HepG2 (cell line): Measurements from ENCODE around the gene ACER3. TPM values are rescaled to one million over a fixed set of nuclear protein-coding genes. Genes with fewer than 3 reads are reported as not detected.

Experiments
- ATAC-seq: fragments of 200-7000 bp; cut with Tn5 transposase; 3 replicates; pipeline ENCODE4 v1.9.1; 2020; ENCODE audit warnings: mild to moderate bottlenecking, moderate library complexity
- BruUV-seq: library from RNA; stranded (reverse); fragments of 400-500 nt; replicated peaks from 2 replicates; lab custom pipeline; 2021; lab: Mats Ljungman, UMichigan
- CTCF ChIA-PET: fragments of 300-600 bp; formaldehyde crosslinking; extraction: SDS; loops from one replicate; lab custom pipeline; 2021; ENCODE audit warnings: low total read pairs, inconsistent platforms, low intra/inter-chr PET ratio; lab: Yijun Ruan, JAX
- POLR2A ChIA-PET: fragments of 350-600 bp; sonication (Branson Sonifier 250); formaldehyde crosslinking; loops from one replicate; lab custom pipeline; 2020; ENCODE audit warnings: antibody characterized with exemption, inconsistent platforms; lab: Yijun Ruan, JAX
- DNase-seq: peaks from one replicate; pipeline ENCODE4 v3.0.0-alpha.2; 2015; ENCODE audit warnings: low spot score
- FAIRE-seq: peaks from 3 replicates; lab custom pipeline; 2011; peaks lifted over from hg19 to GRCh38; lab: Jason Lieb, UNC
- H2AFZ ChIP-seq: one replicate; pipeline ENCODE4 v1.6.1; 2011; ENCODE audit warnings: low read length, inconsistent platforms
- H3K27ac ChIP-seq: fragments of 300-600 bp; 3 replicates; pipeline ENCODE4 v1.8.0; 2011; ENCODE audit warnings: mixed run types, mild to moderate bottlenecking, mixed read lengths, low read length, inconsistent platforms; ENCODE audit not compliant: insufficient read depth; ENCODE audit errors: extremely low read length
- H3K27me3 ChIP-seq, 2 experiments: fragments of 200-600 bp in 1 of 2; 2 replicates in 1 of 2; 3 replicates in 1 of 2; pipeline versions ENCODE4 v1.6.0 to v1.8.0; 2011; ENCODE audit warnings: low read length in 2 of 2, mild to moderate bottlenecking in 2 of 2, moderate library complexity in 2 of 2, inconsistent platforms in 1 of 2; ENCODE audit not compliant: insufficient read depth in 2 of 2, control insufficient read depth in 1 of 2
- H3K36me3 ChIP-seq, 2 experiments: fragments of 200-600 bp in 1 of 2; replicated peaks in 1 of 2; 2 replicates in 1 of 2; 3 replicates in 1 of 2; pipeline versions ENCODE4 v1.5.1 to v1.8.0; 2011; ENCODE audit warnings: low read length in 2 of 2, inconsistent platforms in 1 of 2; ENCODE audit not compliant: insufficient read depth in 2 of 2, control insufficient read depth in 1 of 2
- H3K4me1 ChIP-seq: 2 replicates; pipeline ENCODE4 v1.5.1; 2012; ENCODE audit warnings: low read length, inconsistent platforms; ENCODE audit not compliant: insufficient read depth
- H3K4me2 ChIP-seq: 2 replicates; pipeline ENCODE4 v1.6.0; 2011; ENCODE audit warnings: low read depth, low read length, inconsistent platforms
- H3K4me3 ChIP-seq, 3 experiments: fragments of 200-600 bp in 1 of 3; sonication (generic), shearing (Covaris generic) in 1 of 3; replicated peaks in 1 of 3; 2 replicates each; pipeline ENCODE4 v1.5.1; 2011 to 2016; ENCODE audit warnings: low read length in 3 of 3, inconsistent platforms in 2 of 3, low read depth in 2 of 3, mild to moderate bottlenecking in 2 of 3, control low read depth in 1 of 3, mixed read lengths in 1 of 3; ENCODE audit not compliant: insufficient read depth in 1 of 3
- H3K79me2 ChIP-seq: one replicate; pipeline ENCODE4 v1.6.1; 2011; ENCODE audit warnings: low read length, inconsistent platforms; ENCODE audit not compliant: insufficient read depth
- H3K9ac ChIP-seq: 2 replicates; pipeline ENCODE4 v1.6.0; 2011; ENCODE audit warnings: mild to moderate bottlenecking, low read depth, low read length, inconsistent platforms; ENCODE audit not compliant: insufficient read depth
- H3K9me3 ChIP-seq: 2 replicates; pipeline ENCODE4 v1.5.1; 2012; ENCODE audit warnings: mild to moderate bottlenecking, low read length
- H4K20me1 ChIP-seq: 2 replicates; pipeline ENCODE4 v1.6.0; 2011; ENCODE audit warnings: inconsistent platforms, mild to moderate bottlenecking, low read length, moderate library complexity; ENCODE audit not compliant: insufficient read depth
- FOSL2 ChIP-seq: sonication (generic); formaldehyde crosslinking; IDR thresholded peaks from 2 replicates; pipeline ENCODE4 v1.4.0; 2020; ENCODE audit warnings: missing genetic modification reagents
- HNRNPH1 ChIP-seq: fragments of 200-400 bp; formaldehyde crosslinking; optimal IDR thresholded peaks from 2 replicates; pipeline ENCODE3; 2017; ENCODE audit warnings: mild to moderate bottlenecking, low read depth, low read length
- KDM5A ChIP-seq: fragments of 200-600 bp; sonication (generic); IDR thresholded peaks from 2 replicates; pipeline ENCODE4 v1.7.0; 2018; ENCODE audit warnings: antibody characterized with exemption, mild to moderate bottlenecking, low read length, borderline replicate concordance
- MIER3 ChIP-seq: IDR thresholded peaks from 2 replicates; pipeline ENCODE4 v1.6.1; 2016; ENCODE audit warnings: missing compliant biosample characterization, borderline replicate concordance
- SKI ChIP-seq: fragments of 450-650 bp; IDR thresholded peaks from one replicate; pipeline ENCODE4 v1.6.1; 2018; ENCODE audit warnings: mild to moderate bottlenecking; ENCODE audit not compliant: partially characterized antibody
- ZNF337 ChIP-seq: sonication (generic); formaldehyde crosslinking; IDR thresholded peaks from 2 replicates; pipeline ENCODE4 v1.5.1; 2020; ENCODE audit warnings: missing genetic modification reagents, low read depth, mild to moderate bottlenecking, borderline replicate concordance
- ZNF562 ChIP-seq: sonication (generic); formaldehyde crosslinking; IDR thresholded peaks from 2 replicates; pipeline ENCODE4 v1.8.0; 2022; ENCODE audit warnings: missing genetic modification reagents, borderline replicate concordance
- ZNF660 ChIP-seq: sonication (generic); formaldehyde crosslinking; IDR thresholded peaks from 2 replicates; pipeline ENCODE4 v1.5.1; 2020; ENCODE audit warnings: mild to moderate bottlenecking, low read depth, missing genetic modification reagents, borderline replicate concordance
- ZNF709 ChIP-seq: sonication (generic); formaldehyde crosslinking; IDR thresholded peaks from 2 replicates; pipeline ENCODE4 v1.5.0; 2020; ENCODE audit warnings: mild to moderate bottlenecking, missing genetic modification reagents
- WGBS: methylation state at CpG from one replicate; pipeline ENCODE4 v1.1.6; 2017; ENCODE audit warnings: low lambda C conversion rate; 5-methylcytosine and 5-hydroxymethylcytosine counted together
- in situ Hi-C: cut with HindIII; loops from 2 replicates; pipeline ENCODE4 v1.10.0; 2017; ENCODE audit warnings: low pct_unique_long_range_greater_than_20kb; ENCODE audit not compliant: extremely low pct_ligation_motif_present
- intact Hi-C: fragments of 100-400 bp; cut with micrococcal nuclease; formaldehyde crosslinking; loops from one replicate; pipeline ENCODE4 v1.10.0; 2022; ENCODE audit not compliant: unreplicated experiment
- polyA plus RNA-seq, 8 experiments: library from polyadenylated mRNA; depleted of rRNA in 3 of 8; stranded (reverse) in 7 of 8; unstranded in 1 of 8; fragments of >200 nt; fragmentation: Illumina TruSeq in 4 of 8; extraction: Trizol in 4 of 8; gene quantifications; 2 replicates each; pipeline versions ENCODE4 v1.2.1 to v1.2.3, GENCODE V29; 2011 to 2016; ENCODE audit warnings: low read depth in 4 of 8, missing spikeins in 1 of 8, mixed read lengths in 1 of 8; ENCODE audit not compliant: insufficient read depth in 1 of 8
- total RNA-seq, 5 experiments: library from RNA; depleted of rRNA; stranded (reverse); fragments of >200 nt; fragmentation: Illumina TruSeq; extraction: Trizol; gene quantifications; 2 replicates each; pipeline ENCODE4 v1.2.3, GENCODE V29; 2016; ENCODE audit warnings: low read depth in 1 of 5
- TF ChIP-seq, protein P1 (sequence below): sonication (generic); formaldehyde crosslinking; IDR thresholded peaks from 2 replicates; pipeline ENCODE4 v1.5.0; 2020; ENCODE audit warnings: missing genetic modification reagents
- TF ChIP-seq, protein P2 (sequence below): sonication (generic); formaldehyde crosslinking; IDR thresholded peaks from 2 replicates; pipeline ENCODE4 v1.4.0; 2020; ENCODE audit warnings: mild to moderate bottlenecking, missing genetic modification reagents
- TF ChIP-seq, protein P3 (sequence below): IDR thresholded peaks from 2 replicates; pipeline ENCODE4 v1.6.1; 2016; ENCODE audit warnings: low read depth, control low read depth

The ACER3 gene
- total and polyA plus RNA-seq, 2 of the 13 experiments (the other 11 are each of a cell fraction or from before 2014, with no cell fraction given), result 6.0 to 9.8 TPM

DNA sequence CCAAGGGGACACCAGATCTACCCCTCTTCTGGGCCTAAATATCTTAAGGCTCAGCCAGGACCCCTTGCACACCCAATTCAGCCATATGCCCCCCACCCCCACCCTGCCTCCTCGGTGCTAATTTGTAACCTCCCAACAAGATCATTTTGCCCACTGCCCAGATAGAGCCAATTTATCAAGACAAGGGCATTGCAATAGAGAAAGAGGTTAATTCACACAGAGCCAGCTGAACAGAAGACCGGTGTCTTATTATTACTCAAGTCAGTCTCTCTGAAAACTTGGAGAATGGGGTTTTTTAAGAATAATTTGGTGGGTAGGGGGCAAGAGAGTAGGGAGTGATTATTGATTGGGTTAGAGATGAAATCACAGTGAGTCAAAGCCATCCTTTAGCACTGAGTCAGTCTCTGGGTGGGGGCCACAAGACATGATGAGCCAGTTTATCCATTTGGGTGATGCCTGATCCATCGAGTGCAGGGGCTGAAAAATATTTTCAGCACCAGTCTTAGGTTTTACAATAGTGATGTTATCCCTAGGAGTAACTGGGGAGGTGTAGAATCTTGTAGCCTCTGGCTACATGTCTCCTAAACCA, 196.2 kb downstream of the ACER3 start:
- no TSS peak for BruUV-seq
- DNase-seq (no peak), FAIRE-seq (no peak), ATAC-seq (no peak)
- Histone ChIP-seq H2AFZ (no peak overlapping the region), H3K9me3 (peaks cover 24% of the 10 kb centered on the region), H3K79me2 (no peaks in the 10 kb centered on the region), H4K20me1 (no peaks in the 10 kb centered on the region), H3K9ac (no peak overlapping the region), H3K4me3 (no peak overlapping the region), H3K36me3 (no peaks in the 10 kb centered on the region), H3K27me3 (peaks cover 1 to 13% of the 10 kb centered on the region in 2 experiments; a peak in 2 of 5 replicates), H3K4me1 (peaks cover 18% of the 10 kb centered on the region), H3K4me2 (no peak overlapping the region), H3K27ac (no peak overlapping the region)
- ChIA-PET CTCF (no interaction called here), POLR2A (no interaction called here)
- 0 out of 2 replicates have a peak, but pooled peaks have one; percentile 32 for TF ChIP-seq KDM5A
- no peak for TF ChIP-seq ZNF562
- 25% methylated on average over 3 of the region's 3 CpGs for WGBS
- in situ Hi-C loops (no loop called here), intact Hi-C loops (no loop called here)

DNA sequence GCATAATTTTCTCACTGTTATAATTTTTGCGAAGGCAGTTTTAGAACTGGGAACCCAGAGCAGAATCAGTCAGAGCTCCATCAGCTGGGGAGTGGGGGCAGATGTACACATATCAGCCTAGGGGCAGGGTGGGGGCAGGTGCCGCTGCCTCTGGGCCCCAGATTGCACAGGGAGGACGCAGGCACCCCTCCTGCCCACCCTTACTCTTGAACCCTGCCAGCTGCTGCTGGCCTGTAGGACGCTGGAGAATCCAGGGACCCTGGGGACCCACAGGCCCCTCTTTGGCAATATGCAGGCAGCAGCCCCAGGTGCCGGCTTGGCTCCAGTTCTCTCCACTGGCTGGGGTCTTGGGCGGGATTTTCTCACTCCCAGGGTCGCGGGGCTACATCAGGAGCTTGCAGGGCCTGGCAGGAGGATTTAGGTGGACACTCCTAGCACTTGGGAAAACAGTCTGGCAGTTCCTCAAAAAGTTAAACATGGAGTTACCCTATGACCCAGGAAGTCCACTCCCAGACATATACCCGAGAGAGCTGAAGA, 197.3 kb downstream of the ACER3 start:
- FAIRE-seq, result no peak
- BruUV-seq, result no TSS peak
- intact Hi-C loops, result no loop called here
- TF ChIP-seq, protein P1, sequence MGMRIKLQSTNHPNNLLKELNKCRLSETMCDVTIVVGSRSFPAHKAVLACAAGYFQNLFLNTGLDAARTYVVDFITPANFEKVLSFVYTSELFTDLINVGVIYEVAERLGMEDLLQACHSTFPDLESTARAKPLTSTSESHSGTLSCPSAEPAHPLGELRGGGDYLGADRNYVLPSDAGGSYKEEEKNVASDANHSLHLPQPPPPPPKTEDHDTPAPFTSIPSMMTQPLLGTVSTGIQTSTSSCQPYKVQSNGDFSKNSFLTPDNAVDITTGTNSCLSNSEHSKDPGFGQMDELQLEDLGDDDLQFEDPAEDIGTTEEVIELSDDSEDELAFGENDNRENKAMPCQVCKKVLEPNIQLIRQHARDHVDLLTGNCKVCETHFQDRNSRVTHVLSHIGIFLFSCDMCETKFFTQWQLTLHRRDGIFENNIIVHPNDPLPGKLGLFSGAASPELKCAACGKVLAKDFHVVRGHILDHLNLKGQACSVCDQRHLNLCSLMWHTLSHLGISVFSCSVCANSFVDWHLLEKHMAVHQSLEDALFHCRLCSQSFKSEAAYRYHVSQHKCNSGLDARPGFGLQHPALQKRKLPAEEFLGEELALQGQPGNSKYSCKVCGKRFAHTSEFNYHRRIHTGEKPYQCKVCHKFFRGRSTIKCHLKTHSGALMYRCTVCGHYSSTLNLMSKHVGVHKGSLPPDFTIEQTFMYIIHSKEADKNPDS (CRISPR knock-in tag), result no peak
- no peak for TF ChIP-seq ZNF337
- no peak for TF ChIP-seq ZNF709
- TF ChIP-seq, protein P2, sequence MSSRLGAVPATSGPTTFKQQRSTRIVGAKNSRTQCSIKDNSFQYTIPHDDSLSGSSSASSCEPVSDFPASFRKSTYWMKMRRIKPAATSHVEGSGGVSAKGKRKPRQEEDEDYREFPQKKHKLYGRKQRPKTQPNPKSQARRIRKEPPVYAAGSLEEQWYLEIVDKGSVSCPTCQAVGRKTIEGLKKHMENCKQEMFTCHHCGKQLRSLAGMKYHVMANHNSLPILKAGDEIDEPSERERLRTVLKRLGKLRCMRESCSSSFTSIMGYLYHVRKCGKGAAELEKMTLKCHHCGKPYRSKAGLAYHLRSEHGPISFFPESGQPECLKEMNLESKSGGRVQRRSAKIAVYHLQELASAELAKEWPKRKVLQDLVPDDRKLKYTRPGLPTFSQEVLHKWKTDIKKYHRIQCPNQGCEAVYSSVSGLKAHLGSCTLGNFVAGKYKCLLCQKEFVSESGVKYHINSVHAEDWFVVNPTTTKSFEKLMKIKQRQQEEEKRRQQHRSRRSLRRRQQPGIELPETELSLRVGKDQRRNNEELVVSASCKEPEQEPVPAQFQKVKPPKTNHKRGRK (CRISPR knock-in tag), result no peak
- TF ChIP-seq FOSL2, result no peak
- TF ChIP-seq MIER3, result no peak
- TF ChIP-seq, protein P3, sequence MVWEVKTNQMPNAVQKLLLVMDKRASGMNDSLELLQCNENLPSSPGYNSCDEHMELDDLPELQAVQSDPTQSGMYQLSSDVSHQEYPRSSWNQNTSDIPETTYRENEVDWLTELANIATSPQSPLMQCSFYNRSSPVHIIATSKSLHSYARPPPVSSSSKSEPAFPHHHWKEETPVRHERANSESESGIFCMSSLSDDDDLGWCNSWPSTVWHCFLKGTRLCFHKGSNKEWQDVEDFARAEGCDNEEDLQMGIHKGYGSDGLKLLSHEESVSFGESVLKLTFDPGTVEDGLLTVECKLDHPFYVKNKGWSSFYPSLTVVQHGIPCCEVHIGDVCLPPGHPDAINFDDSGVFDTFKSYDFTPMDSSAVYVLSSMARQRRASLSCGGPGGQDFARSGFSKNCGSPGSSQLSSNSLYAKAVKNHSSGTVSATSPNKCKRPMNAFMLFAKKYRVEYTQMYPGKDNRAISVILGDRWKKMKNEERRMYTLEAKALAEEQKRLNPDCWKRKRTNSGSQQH (CRISPR knock-in tag), result no peak
- no peak for TF ChIP-seq ZNF660 (CRISPR knock-in tag)
- TF ChIP-seq HNRNPH1, result no peak
- no peak for TF ChIP-seq SKI

More for the DNA sequence above, 197.3 kb downstream of the ACER3 start:
- in situ Hi-C loops, result no loop called here
- Histone ChIP-seq H3K27ac (no peak overlapping the region), H3K9me3 (peaks cover 27% of the 10 kb centered on the region), H3K4me1 (peaks cover 18% of the 10 kb centered on the region), H3K4me2 (no peak overlapping the region), H3K36me3 (no peaks in the 10 kb centered on the region), H4K20me1 (no peaks in the 10 kb centered on the region), H3K27me3 (peaks cover 1 to 12% of the 10 kb centered on the region in 2 experiments; a peak in 2 of 5 replicates), H2AFZ (no peak overlapping the region), H3K9ac (no peak overlapping the region), H3K79me2 (no peaks in the 10 kb centered on the region), H3K4me3 (no peak overlapping the region)
- 54% methylated on average over 9 of the region's 9 CpGs for WGBS
- ATAC-seq (no peak), DNase-seq (no peak)
- POLR2A ChIA-PET, result no interaction called here
- CTCF ChIA-PET, result no interaction called here
